Measurements from ENCODE around the gene COX8C. TPM values are rescaled to one million over a fixed set of nuclear protein-coding genes. Genes with fewer than 3 reads are reported as not detected.
"Not testable (repeated sequence)": the region's sequence is repeated elsewhere in the genome, so short reads cannot be mapped to it uniquely, and the experiment has no call there.

The COX8C gene
- total RNA-seq, 4 donors from 2014 or later, result not detected

- 51 to 56% methylated on average over 1 of the region's 1 CpG for WGBS, 2 donors
- intact Hi-C loops (cut with DNase I; ENCODE audit: low total_unique reads), result no loop called here
These were observed 34.7 kb downstream of the COX8C start for GRCh38 chr14:93381644-93382043.

GRCh38 chr14:93384256-93384655 lies 37.3 kb downstream of the COX8C start:
- WGBS, 2 donors, result 46 to 52% methylated on average over 1 of the region's 1 CpG
- H3K4me3 ChIP-seq (ENCODE audit: low read depth, poor library complexity, severe bottlenecking); intact Hi-C loops (cut with DNase I; ENCODE audit: low total_unique reads); DNase-seq (ENCODE audit: low spot score in 2 of 2): not testable (repeated sequence)

More at GRCh38 chr14:93381644-93382043, 34.7 kb downstream of the COX8C start:
- H3K4me3 ChIP-seq (ENCODE audit: low read depth, poor library complexity, severe bottlenecking), result no peak overlapping the region
- DNase-seq (ENCODE audit: low spot score in 2 of 2), result no peak
- TF ChIP-seq CTCF (IDR thresholded peaks at IDR 0.05) (no peak), POLR2A (IDR thresholded peaks at IDR 0.05) (no peak)

- TF ChIP-seq POLR2A (IDR thresholded peaks at IDR 0.05), result no peak
- TF ChIP-seq CTCF (IDR thresholded peaks at IDR 0.05), result no peak
- no peak overlapping the region for H3K4me3 ChIP-seq (ENCODE audit: low read depth, poor library complexity, severe bottlenecking)
- intact Hi-C loops (cut with DNase I; ENCODE audit: low total_unique reads), result no loop called here
- no peak for DNase-seq (ENCODE audit: low spot score in 2 of 2)
These were observed 48.2 kb downstream of the COX8C start for GRCh38 chr14:93395231-93395630.

GRCh38 chr14:93396456-93396855 lies 49.5 kb downstream of the COX8C start:
- WGBS, 2 donors, result 90 to 94% methylated on average over 1 of the region's 1 CpG
- DNase-seq (ENCODE audit: low spot score in 2 of 2), result no peak
- intact Hi-C loops (cut with DNase I; ENCODE audit: low total_unique reads), result no loop called here
- no peak overlapping the region for H3K4me3 ChIP-seq (ENCODE audit: low read depth, poor library complexity, severe bottlenecking)
- no peak for TF ChIP-seq POLR2A (IDR thresholded peaks at IDR 0.05)
- TF ChIP-seq CTCF (IDR thresholded peaks at IDR 0.05), result no peak

Other genes starting within 250 kb of the COX8C start
- gene ITPK1, start 231.3 kb upstream of the COX8C start, total RNA-seq, result 10 to 100 TPM; 37.5 to 47.5 (median 41.4) TPM
- gene MOAP1, start 162.3 kb upstream of the COX8C start, total RNA-seq, result 10 to 100 TPM; 24.7 to 26.4 (median 25.5) TPM
- 1 to 10 TPM; 3.1 to 9.1 (median 4.4) TPM for gene LYSET, start 161.9 kb upstream of the COX8C start, total RNA-seq
- 1 to 10 TPM; 4.0 to 8.4 (median 6.1) TPM for gene GON7, start 140.1 kb upstream of the COX8C start, total RNA-seq
- 10 to 100 TPM; 20.3 to 36.5 (median 31.1) TPM for gene UBR7, start 139.9 kb upstream of the COX8C start, total RNA-seq
- 100 to 1,000 TPM in 1 of 4 donors, 10 to 100 TPM in 3; 19.7 to 114 (median 25.7) TPM for gene BTBD7, start 14.1 kb upstream of the COX8C start, total RNA-seq
- under 1 TPM in 2 of 4 donors, not detected in 2; 0.06 to 0.27 TPM for gene UNC79, start 83.8 kb downstream of the COX8C start, total RNA-seq

All from lower leg skin (tissue), 4 donors.